ENCODE measurements around the gene CAPZB.

GRCh38 chr1:19460535-19461219 lies 24.7 kb downstream of the CAPZB start:
- no peak for TF ChIP-seq CTCF (IDR thresholded peaks at IDR 0.05; ENCODE audit: insufficient read depth, low read length, poor library complexity, severe bottlenecking)
- TF ChIP-seq EZH2phosphoT487 (conservative IDR thresholded peaks at IDR 0.05; ENCODE audit: low read length), result no peak
